GM18498 (cell line): ENCODE results near the gene RPRD1B.

ENCODE experiments used
- ATAC-seq: cut with Tn5 transposase; IDR thresholded peaks from one replicate; pipeline ENCODE4 v1.9.1; 2021; ENCODE audit warnings: mild to moderate bottlenecking, moderate library complexity; ENCODE audit not compliant: unreplicated experiment

RPRD1B gene, protein sequence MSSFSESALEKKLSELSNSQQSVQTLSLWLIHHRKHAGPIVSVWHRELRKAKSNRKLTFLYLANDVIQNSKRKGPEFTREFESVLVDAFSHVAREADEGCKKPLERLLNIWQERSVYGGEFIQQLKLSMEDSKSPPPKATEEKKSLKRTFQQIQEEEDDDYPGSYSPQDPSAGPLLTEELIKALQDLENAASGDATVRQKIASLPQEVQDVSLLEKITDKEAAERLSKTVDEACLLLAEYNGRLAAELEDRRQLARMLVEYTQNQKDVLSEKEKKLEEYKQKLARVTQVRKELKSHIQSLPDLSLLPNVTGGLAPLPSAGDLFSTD

DNA sequence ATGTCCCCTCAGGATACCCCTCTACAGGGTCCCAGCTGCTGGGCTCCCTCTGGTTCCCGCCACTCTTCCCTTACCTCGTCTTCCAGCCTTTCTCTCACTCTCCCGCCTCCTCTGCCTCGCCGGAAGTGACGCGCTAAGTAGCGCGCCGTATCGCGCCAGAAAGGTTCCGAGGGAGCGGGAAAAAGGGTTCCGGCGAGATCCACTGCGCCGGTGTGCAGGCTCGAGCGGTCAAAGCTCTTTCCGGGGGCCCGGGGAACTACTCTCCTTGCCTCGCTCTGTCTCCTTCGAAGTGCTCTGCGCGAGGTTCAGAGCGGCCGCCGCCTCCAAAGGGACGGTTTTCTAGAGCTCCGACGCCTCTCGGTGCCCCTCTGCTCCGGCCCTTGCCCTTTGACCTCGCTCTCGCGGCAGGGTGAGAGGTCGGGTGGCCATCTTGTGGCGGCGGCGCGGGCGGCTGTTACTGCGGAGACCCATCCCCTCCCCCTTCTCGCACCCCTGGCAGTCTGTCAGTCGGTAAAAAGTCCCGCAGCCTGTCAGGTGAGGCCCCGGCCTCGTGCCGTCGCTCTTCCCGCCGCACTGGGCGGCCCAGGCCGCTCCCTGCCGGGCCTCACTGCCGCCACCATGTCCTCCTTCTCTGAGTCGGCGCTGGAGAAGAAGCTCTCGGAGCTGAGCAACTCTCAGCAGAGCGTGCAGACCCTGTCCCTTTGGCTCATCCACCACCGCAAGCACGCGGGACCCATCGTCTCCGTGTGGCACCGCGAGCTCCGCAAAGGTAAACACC lies at the start of gene RPRD1B, which contains the start of gene TTI1:
Gene RPRD1B, plus strand, starts transcription at position 417 of the 778 bp plus-strand sequence. Its CDS starts 202 bp downstream, at position 619.
Gene TTI1, minus strand, starts transcription at position 127 of the 778 bp plus-strand sequence. CDS start 19,640 bp downstream, outside the sequence.
- peak; percentile 82 for ATAC-seq

DNA sequence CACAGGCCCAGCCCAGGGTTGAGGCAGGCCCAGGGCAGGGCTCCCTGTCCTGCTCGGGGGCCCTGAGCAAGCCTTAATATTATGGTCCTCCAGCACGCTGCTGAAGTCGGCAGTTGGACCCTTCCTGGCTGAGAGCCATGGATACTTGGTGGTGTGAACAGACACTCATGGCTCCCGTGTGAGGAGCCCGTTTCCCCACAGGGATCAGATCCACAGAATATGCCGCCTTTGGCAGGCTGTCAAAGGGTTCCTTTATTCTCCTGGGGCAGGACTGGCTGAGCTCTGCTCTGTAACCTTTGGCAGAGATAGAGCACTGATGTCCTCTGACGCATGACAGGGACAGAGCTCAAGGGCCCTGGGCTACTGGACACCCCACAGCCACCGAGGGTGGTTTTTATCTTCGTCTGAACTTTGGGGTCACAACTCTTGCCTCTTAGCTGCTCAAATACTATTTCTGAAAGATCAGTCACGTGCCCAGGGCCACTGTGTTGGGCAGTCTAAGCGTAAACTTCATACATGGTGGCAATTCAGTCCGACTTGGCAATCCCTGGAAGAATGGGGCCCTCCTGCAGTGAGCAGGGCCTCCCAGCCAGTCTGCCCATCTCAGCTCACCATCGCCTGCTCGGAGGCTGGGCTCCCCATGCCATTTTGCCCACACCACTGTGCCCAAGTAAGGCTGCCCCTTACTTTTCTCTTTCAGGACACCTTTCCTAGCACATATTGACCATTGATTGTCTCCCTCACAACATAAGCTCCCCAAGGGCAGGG lies 49.3 kb upstream of the RPRD1B start:
- ATAC-seq, result no peak

DNA sequence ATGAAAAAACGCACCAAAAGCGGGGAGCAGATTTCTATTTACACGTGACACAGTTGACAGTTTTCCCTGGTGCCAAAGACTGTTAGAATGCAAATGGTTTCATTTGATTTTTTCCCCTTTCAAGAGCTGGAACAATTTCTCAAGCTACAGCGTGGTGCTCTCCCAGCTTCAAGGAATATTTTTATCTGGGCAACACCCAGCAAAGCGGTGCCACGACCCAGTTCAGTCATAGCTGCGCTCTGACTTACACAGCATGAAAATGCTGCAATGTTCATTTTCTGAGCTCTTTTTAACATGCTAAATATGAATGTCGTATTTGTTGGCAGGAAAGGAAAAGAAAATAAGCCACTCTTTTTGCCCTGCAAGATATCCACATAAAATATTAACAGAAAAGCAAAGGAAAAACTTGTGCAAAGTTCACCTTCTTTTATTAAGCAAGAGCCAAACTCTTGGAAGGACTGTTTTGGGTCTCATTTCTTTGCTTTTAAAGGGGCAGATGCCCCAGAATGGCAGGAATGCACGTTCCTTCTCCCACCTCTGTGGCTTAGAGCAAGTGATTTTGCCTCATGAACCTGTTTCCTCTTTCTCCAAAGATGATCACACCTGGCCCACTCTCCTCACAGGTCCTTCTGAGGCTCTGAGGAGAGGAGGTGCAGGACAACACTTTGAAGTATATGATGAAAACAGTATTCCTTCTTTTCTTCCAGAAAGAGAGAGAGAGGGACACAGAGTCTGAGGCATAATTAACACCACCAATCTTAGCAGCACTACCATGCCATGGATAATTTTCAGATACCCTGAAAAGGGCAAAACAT lies 47.3 kb upstream of the RPRD1B start:
- no peak for ATAC-seq

DNA sequence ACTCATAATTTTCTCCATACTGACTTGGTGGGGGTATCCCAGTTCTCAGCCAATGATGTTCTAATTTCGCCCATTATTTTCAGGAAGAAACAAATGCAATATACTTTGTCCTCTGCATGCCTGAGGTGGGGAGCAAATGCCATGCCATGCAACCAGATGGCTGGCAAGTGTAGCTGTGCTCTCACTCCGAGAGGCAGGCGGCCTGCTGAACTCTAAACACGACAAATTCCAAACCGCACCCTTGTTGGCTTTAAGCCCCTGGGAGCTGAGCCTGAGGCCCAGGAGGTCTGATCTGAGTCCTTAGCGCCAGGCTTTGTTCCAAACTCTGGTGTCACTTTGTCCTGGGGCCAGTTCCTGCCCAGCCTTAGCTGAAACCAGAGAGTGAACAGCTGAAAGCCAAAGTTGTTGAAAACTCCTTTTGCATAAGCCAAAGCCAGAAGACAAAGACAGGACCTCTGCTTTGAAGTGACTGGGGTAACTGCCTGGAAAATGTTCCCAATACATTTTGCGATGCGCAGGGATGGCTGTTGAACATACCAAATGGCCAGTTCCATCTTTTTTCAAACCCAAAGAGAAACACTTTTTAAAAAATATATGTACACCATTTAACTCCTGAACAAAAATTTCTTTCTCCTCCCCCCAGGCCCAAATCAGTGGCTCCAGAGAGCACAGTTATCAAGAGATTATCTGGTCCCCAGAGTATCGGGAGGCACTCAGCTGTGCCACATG lies 46.5 kb upstream of the RPRD1B start:
- no peak for ATAC-seq

DNA sequence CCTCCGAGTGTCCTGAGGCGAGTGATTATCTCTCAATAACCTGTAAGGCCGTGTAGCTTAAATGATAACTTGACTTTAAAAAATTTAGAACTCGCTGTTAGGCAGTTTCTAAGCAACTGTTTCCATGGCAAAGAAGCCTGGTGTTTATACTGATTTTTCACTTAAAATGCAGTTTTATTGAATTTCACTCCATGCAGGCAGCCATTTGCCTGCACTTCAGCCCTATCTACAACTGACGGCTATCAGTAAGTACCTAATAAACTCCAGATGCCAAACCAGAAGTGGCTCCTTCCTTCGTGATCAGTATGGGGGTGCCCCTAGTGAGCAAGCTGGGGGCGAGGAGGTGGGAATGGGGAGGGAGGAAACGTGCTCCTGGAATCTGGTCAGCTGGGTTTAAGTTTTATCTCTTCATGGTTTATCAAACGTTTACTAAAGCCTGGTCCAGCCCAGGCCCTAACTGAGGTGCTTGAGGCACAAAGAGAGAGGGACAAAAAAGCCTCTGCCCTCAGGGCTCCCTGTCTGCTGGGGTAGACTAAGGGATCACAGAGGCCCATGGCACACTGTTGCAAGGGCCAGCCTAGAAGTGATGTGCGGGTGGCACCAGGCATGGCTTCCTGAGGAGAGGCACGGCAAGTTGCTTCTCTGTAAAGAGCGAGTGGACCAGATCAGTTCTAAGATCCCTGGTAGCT lies 45.8 kb upstream of the RPRD1B start:
- ATAC-seq, result no peak

DNA sequence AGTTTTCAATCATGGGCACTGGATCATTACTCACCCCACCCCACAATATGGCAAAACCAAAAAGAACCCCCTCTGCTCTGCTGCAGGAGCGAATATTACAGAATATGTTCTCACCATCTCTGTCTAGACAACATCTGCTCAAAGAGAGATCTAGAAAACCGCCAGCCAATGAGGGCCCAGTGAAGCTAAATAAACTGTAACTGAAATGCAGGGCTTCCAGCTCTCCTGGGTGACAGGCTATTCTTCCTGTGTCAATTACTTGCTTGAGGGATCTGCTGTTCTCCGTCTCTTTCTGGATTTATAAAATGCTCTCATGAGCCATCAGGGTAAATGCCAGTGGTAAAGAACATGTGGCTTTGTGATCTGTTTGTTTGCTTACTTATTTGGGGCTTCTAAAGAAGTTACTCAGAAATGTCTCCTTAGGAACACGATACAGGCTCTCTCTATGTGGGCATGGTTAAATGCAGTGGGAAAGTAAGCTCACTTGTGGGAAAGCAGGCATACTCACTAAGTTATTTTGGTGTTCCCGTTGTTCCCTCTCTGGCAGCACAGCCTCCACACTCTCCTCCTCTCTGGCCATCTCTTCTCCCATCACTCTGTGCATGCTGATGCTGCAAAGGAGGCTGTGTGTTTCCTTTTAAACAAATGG lies 45.1 kb upstream of the RPRD1B start:
- ATAC-seq, result no peak

DNA sequence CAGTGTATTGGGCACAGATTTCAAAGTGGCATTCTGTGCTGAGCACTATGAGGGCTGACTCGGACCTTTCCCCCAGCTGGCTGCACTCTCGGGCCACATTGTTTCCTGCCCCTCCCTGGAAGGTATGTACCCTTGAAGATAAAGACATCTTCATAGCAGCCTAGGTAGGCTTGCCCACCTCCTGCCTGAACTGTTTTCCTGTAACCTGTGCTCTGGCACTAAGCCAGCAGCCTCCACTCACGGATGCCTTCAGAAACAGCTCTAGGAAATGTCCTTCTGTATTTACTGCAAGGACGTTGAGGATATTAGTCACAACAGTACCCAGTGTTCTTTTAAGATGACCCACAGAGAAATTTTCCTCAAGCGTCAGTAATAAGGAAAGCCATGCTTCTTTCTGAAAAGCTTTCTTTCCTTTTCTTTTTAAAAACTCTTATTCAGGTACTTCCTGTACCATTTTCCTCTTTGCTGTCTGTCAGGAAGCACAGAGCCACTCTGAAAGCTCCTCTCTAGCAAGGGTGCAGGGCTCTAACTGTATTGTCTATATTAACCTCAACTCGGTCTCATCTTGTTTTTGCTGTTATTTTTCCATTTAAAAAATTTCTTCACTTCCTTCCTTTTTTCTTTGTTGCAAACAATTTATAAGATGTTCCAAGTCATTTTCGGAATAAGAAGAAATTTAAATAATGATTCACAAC lies 43.8 kb upstream of the RPRD1B start:
- ATAC-seq, result no peak

DNA sequence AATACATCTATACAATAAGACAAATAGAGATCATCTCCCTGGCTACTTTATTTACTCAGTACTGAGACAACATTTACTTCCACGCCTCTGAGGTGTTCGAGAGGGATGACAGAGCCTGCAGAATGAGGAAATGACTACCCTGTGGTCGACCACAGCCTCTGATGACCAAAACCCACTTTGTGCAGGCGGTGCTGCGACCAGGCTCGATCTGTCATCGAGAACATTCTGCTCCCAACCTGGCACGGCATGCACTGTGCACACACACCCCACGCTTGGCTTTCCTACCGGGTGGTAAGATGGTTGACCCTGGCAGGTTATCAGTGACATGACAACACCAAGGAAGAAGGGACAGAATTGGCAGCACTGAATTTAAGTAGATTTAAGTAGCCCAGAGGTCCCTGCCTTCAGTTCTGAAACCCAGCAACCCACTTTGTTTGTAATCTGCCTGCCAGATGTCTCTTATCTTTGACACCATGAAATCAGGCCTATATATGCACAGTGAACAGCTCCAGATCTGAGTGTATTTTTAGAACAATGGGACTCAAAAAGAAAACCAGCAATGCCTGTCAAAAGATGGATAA lies 42.9 kb upstream of the RPRD1B start:
- ATAC-seq, result peak; percentile 93

DNA sequence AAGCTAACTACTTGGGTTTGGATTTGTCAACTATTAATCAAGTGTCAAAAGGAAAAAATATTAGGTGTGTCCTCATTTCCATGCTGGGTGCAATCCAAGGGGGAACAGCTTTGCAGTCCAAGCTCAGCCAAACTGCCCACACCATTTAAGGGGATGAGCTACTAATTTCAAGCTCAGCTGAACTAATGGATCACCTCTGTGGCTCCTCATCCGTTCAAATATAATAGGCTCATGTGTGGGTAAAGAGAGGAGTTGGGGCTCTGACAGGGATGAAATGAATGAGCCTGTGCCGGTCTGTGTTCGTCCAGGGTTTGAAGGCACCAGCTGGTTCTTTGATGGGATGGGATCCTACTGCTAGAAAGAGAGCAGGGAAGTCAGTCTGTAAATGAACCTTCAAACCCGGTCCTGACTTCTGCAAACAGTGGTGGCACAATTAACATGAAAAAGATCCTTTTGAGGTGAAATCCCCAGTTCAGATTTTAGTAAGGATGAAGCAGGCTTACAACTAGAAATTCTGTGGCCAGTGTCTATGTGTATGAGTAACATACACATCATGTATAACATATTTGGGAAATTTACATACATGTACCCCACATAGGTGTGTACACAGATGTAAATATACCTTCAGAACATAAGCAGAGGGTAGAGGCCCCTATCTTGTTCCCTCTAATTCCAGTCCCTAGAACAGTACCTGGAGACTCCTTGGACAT lies 42.2 kb upstream of the RPRD1B start:
- no peak for ATAC-seq

DNA sequence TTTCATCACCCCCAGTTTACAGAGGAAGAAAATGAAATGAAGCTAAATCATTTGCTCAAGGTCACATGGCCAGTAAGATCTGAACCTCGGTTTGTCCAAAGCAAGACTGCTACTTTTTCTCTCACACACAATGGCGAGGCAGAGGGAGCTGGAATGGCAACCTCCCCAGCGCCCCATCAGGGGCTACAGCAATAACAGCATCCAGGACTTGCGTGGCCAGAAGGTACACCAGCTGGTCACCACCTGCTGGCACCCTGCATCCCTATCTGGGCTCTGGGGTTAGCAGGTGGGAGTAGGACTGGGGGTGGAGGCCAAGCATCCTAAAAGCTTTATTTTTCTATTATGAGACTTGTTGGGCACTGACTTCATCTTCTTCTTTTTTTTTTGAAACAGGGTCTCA lies 41.6 kb upstream of the RPRD1B start:
- ATAC-seq, result no peak

DNA sequence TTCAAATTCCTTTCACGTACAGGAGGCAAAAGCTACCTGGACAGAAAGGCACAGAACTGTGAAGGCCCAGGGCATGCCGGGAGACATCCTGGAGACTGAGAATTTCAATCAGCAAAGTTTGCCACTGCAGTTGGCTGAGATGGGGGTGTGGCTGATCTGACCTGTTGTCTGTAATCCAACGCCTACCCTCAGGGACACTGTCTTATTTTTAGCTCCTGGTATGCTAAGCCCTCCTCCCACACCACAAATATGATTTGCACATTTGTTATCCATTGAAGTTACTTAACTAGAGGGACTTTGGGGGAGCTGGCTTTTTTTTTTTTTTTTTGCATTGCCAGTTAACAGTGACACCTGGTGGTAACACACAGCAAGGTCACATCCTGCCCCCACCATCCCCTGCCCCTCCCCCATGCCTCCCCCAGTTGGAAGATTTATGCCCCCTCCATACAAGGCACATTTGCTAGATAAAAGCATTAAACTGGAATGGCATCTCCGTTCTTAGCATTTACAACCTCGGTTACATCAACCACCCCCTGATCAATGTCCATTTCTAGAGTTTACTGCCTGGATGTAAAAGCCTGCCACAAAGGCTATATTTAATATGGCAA lies 40.6 kb upstream of the RPRD1B start:
- ATAC-seq, result no peak

DNA sequence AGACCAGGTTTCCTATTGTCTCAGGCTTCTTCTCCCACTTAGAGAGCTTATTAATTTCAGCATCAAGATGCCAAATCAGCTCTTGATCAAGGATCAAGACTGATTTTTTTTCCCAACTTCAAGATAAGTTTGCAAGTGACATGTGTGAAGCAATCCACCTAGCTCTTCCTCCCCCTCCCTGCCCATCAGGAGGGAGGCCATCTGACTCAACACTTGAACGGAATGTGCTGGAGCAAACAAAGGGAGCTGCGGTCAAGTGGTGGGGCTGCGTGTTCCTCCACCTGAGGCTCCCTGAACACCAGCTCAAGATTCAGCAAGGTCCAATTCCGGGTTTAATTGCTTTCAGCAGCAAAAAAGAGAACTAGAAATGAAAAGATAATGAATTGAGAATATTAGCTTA lies 39.0 kb upstream of the RPRD1B start:
- no peak for ATAC-seq

DNA sequence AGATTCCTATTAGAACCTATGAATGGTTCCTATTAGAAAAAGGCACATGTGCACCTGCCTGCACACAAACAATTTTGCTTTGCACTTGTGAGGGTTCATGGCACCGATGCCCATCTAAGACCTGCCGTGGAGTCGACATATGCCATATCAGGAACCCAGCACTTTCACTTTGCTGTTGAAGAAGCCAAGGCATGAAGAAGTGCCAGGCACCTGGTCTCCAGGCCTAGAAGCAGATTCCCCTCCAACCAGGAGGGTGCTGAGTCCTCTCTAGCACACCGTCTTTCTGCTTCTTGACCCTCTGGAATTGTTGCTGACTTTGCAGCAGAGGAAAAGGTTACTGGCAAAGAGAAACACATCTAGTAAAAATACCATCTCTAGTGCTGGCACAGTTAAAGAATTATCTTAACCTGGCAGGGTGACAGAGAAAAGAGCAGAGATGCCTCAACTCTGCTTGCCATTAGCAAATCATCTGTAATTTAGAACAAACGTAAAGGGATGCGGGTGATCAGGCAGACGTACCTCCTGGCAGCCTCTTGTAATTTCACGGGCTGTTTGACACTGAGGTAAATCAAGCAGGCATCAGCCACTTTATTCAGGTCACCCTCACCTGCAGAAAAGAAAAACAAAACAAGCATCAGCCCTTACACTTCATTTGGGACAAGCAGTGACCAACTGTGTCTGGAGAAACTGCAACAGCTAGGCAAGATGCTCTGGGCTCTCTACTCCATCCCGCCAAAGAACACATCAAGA lies 37.5 kb upstream of the RPRD1B start:
- no peak for ATAC-seq

DNA sequence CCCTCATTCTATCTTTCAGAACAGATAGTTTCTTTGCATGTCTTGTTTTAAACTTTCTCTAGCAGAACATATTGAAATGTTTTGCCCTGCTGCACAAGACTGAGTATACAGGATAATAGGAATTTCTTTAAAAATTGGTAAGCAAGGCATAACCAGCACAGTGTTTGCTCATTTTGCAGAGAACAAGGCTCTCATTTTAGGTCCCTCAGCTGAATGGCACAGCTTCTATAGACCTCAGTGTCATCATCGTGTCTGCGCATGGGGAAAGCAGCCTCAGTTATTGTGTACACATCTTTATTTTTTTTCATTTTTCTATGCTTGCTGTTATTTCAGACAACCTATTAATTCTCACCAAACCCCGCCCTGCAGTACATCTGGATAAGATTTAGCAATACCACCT lies 36.0 kb upstream of the RPRD1B start:
- ATAC-seq, result no peak

DNA sequence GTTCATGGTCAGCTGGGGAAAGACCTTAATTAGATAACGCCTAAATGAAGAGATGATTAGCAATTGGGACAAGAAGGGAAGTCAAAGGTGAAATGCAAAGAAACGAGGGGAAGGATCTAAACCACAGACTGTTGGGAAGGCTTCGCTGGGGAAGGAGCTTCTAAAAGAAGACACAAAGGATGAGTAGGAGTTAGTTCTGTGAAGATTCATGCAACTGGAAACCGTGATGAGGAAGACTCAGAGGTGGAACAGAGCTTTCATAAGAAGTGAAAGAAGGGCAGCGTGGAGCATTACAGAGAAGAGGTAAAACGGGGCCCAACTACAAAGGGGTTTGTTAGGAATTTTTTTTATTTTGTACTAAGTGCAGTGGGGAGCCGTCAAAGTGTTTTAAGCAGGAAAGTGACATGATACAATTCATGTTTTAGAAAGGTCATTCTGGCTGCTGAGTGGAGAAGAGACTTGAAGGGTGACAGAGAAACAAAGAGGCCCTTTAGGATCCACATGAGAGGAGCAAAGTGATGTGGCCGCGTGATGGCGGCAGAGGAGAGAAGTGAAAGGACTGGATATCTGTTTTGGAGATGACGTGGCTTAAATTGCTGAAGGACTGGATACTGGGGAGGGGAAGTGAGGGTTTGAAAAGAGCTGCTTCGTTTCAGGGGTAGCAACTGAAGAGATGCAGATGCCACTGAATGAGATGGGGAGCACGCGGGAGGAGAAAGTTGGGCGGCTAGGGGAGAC lies 33.9 kb upstream of the RPRD1B start:
- ATAC-seq, result no peak
